MCF 10A (cell line): ENCODE data around the gene TRAF1. TPM values are rescaled to one million over a fixed set of nuclear protein-coding genes. Genes with fewer than 3 reads are reported as not detected.

ENCODE experiments used
- BruUV-seq: library from RNA; stranded (reverse); fragments of 400-500 nt; replicated peaks from 2 replicates; lab custom pipeline; 2021; lab: Mats Ljungman, UMichigan
- CTCF ChIA-PET: fragments of 300-600 bp; sonication (Branson Sonifier 250); formaldehyde crosslinking; extraction: SDS; loops from one replicate; lab custom pipeline; 2021; ENCODE audit warnings: antibody characterized with exemption, inconsistent platforms; lab: Yijun Ruan, JAX
- POLR2A ChIA-PET: fragments of 300-600, 350-650 bp; sonication (Branson Sonifier 250); formaldehyde crosslinking; extraction: SDS; loops from one replicate; lab custom pipeline; 2020; ENCODE audit warnings: antibody characterized with exemption, inconsistent platforms; lab: Yijun Ruan, JAX
- DNase-seq: peaks from one replicate; pipeline ENCODE4 v3.0.0-alpha.2; 2018; ENCODE audit not compliant: unreplicated experiment
- H3K27ac Mint-ChIP-seq: one replicate; pipeline ENCODE4 v1.8.0; 2022; ENCODE audit warnings: mild to moderate bottlenecking, low read depth, mixed read lengths; ENCODE audit not compliant: unreplicated experiment
- H3K27me3 Mint-ChIP-seq: one replicate; pipeline ENCODE4 v1.8.0; 2022; ENCODE audit warnings: mixed read lengths; ENCODE audit not compliant: insufficient read depth, unreplicated experiment
- H3K36me3 Mint-ChIP-seq: one replicate; pipeline ENCODE4 v1.8.0; 2022; ENCODE audit warnings: mild to moderate bottlenecking, moderate library complexity, mixed read lengths; ENCODE audit not compliant: insufficient read depth, unreplicated experiment
- H3K4me1 Mint-ChIP-seq: one replicate; pipeline ENCODE4 v1.8.0; 2022; ENCODE audit warnings: mixed read lengths; ENCODE audit not compliant: insufficient read depth, unreplicated experiment
- H3K4me3 Mint-ChIP-seq: one replicate; pipeline ENCODE4 v1.8.0; 2022; ENCODE audit warnings: mild to moderate bottlenecking, moderate library complexity, mixed read lengths; ENCODE audit not compliant: unreplicated experiment
- H3K9me3 Mint-ChIP-seq: one replicate; pipeline ENCODE4 v1.8.0; 2022; ENCODE audit warnings: mixed read lengths; ENCODE audit not compliant: unreplicated experiment
- CTCF ChIP-seq: fragments of 200-600 bp; IDR thresholded peaks from one replicate; pipeline ENCODE4 v1.8.0; 2022; ENCODE audit warnings: antibody characterized with exemption, mild to moderate bottlenecking; ENCODE audit not compliant: unreplicated experiment
- intact Hi-C: fragments of 100-400 bp; cut with micrococcal nuclease; formaldehyde crosslinking; loops from 2 replicates; pipeline ENCODE4 v1.14.1; 2022
- total RNA-seq: library from RNA; stranded (reverse); gene quantifications from 2 replicates; pipeline ENCODE4 v1.2.3, GENCODE V29; 2022

TRAF1 gene
- total RNA-seq, 1 experiment from 2014 or later: 0.84 TPM

DNA sequence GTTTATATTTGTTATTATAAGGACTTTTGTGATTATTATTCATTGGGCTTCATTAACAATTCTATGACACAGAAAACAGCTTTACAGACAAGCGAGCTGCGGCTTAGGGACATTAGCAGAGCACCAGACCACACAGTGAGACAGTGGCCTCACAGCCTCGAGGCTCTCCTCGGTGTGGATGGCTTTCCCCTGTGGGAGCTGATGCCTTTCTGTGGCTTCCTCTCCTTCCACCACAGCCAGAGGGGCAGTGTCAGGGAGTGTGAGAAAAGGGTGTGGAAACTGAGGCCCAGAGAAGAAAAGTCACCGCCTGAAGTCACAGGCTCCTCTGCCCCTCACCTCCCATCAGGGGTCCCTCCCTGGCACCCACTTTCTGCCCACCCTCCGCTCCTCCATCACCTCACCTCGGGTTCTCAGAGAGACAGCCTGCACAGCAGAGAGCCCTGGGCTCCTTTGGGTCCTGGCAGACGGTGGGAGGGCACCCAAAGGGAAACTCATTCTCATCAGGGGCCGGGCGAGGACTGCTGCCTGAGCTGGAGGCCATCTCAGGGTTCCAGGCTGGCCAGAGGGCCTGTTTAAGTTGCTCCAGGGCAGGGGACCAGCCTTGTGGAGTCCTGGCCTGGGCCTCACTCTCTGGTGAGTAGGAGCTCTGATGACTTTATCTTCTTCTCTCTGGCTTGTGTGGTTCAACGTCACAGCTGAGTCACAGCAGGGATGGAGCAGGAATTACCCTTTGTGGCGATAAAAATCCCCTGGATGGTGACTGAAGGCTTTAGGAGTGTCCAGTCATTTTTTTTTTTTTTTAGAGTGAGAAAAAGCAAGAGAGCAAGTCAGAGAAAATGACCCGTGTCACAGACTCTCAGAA is 830 bp downstream of the TRAF1 start:
- peak; percentile 44 for DNase-seq
- H3K4me3 Mint-ChIP-seq: no peak overlapping the region
- intact Hi-C loops: no loop called here
- H3K4me1 Mint-ChIP-seq: peaks cover 5% of the 10 kb centered on the region
- H3K36me3 Mint-ChIP-seq: no peaks in the 10 kb centered on the region
- no peak for TF ChIP-seq CTCF
- H3K27me3 Mint-ChIP-seq: no peaks in the 10 kb centered on the region
- no peaks in the 10 kb centered on the region for H3K9me3 Mint-ChIP-seq
- POLR2A ChIA-PET: interaction anchor here (1.0 to 1.2 kb wide), 3 partner anchors 9 to 14 kb away, joined by 3 to 7 read pairs (median 4); no protein-coding TSS in a partner anchor
- BruUV-seq: no TSS peak
- CTCF ChIA-PET: interaction anchor here (2.9 kb wide), 1 partner anchor 9 kb away, joined by 12 read pairs; no protein-coding TSS in a partner anchor
- no peak overlapping the region for H3K27ac Mint-ChIP-seq

GRCh38 chr9:120924698-120925534 is 1.7 kb downstream of the TRAF1 start:
- ChIA-PET CTCF (interaction anchor here (0.8 to 2.9 kb wide), 3 partner anchors 8 to 12 kb away, joined by 3 to 12 read pairs (median 3); no protein-coding TSS in a partner anchor), POLR2A (interaction anchor here (0.8 to 1.8 kb wide), 6 partner anchors 8 to 14 kb away, joined by 3 to 7 read pairs (median 4); no protein-coding TSS in a partner anchor)
- intact Hi-C loops: no loop called here
- no peak for TF ChIP-seq CTCF
- Mint-ChIP-seq H3K27ac (no peak overlapping the region), H3K27me3 (no peaks in the 10 kb centered on the region), H3K4me3 (no peak overlapping the region), H3K9me3 (no peaks in the 10 kb centered on the region), H3K4me1 (peaks cover 11% of the 10 kb centered on the region), H3K36me3 (no peaks in the 10 kb centered on the region)
- no TSS peak for BruUV-seq
- DNase-seq: no peak

DNA sequence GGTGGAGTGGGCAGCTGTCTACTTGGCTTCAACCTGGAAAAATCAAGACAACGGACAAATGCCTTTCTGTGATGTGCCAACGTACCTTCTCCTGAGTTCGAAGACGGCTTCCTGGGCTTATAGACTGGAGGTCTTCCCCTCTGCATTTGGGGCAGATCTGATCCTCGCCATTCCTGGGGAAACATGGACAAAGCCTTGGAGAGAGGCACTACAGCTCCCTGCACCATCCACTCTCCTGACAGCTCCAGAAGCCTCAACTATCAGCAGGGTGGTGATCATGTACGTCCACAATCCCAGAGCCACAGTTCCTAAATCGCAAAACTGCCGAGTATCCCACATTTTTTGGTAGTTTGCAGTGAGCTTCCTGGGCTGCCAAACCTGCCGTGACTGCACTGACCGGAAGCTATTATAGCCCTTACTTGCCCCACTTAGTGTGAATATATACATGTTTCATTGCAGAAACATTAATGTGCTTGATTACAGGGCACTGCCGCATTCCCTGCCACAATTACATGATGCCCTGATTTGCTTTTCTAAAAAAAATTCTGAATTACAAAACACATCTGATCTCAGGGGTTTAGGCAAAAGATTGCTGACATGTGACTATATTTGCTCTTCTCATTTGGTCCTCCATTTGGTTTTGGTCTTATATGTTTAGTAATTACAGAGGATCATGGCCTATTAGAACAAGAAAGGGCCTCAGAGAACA is 2.8 kb downstream of the TRAF1 start:
- CTCF ChIA-PET: interaction anchor here (1.0 kb wide), 1 partner anchor 10 kb away, joined by 3 read pairs; no protein-coding TSS in a partner anchor
- no TSS peak for BruUV-seq
- no peaks in the 10 kb centered on the region for H3K27me3 Mint-ChIP-seq
- no peak overlapping the region for H3K27ac Mint-ChIP-seq
- no peak overlapping the region for H3K4me3 Mint-ChIP-seq
- no peak for DNase-seq
- no peak for TF ChIP-seq CTCF
- POLR2A ChIA-PET: interaction anchor here (0.8 to 1.8 kb wide), 3 partner anchors 8 to 10 kb away, joined by 3 to 4 read pairs (median 4); no protein-coding TSS in a partner anchor
- H3K4me1 Mint-ChIP-seq: peaks cover 15% of the 10 kb centered on the region
- no peaks in the 10 kb centered on the region for H3K9me3 Mint-ChIP-seq
- intact Hi-C loops: no loop called here
- no peaks in the 10 kb centered on the region for H3K36me3 Mint-ChIP-seq
